ENCODE results near the gene NEAT1. TPM values are rescaled to one million over a fixed set of nuclear protein-coding genes. Genes with fewer than 3 reads are reported as not detected.
A peak's percentile ranks its signal among the peaks of the same experiment; 100 is the strongest.
"Not testable (repeated sequence)": the region's sequence is repeated elsewhere in the genome, so short reads cannot be mapped to it uniquely, and the experiment has no call there.

Gene NEAT1
- total RNA-seq, 1 experiment from 2014 or later, result 938 TPM

GRCh38 chr11:65448418-65449105, 26.0 kb downstream of the NEAT1 start:
- no TSS peak for BruUV-seq (replicated peaks)
- Histone ChIP-seq H3K27ac (no peak overlapping the region), H3F3A (ENCODE audit: insufficient read depth, low read depth) (peaks cover 65% of the 10 kb centered on the region), H3K4me3 (no peak overlapping the region), H3K9me3 (ENCODE audit: insufficient read depth, low read depth) (no peaks in the 10 kb centered on the region), H2AFZ (no peak overlapping the region), H3K4me2 (no peak overlapping the region), H3K36me3 (ENCODE audit: low read depth) (peaks cover 3% of the 10 kb centered on the region), H3K4me1 (replicated peaks; ENCODE audit: insufficient read depth) (peaks cover 11% of the 10 kb centered on the region), H4K20me1 (ENCODE audit: insufficient read depth) (peaks cover 9% of the 10 kb centered on the region), H3K9me2 (ENCODE audit: insufficient read depth) (no peaks in the 10 kb centered on the region), H3K27me3 (ENCODE audit: insufficient read depth, low read depth) (no peaks in the 10 kb centered on the region), H3K79me2 (ENCODE audit: low read depth) (no peaks in the 10 kb centered on the region; the same call in 1 of the 2 replicates)
- ChIA-PET POLR2A (ENCODE audit: unreplicated experiment) (interaction anchor here (0.6 kb wide), 1 partner anchor 26 kb away, joined by 13 read pairs; the partner anchor contains the start of gene NEAT1), CTCF (interaction anchor here (0.6 to 2.4 kb wide), 2 partner anchors 18 to 20 kb away, joined by 6 read pairs; no protein-coding TSS in a partner anchor)
- intact Hi-C loops (cut with micrococcal nuclease; ENCODE audit: unreplicated experiment), result no loop called here
- DNase-seq, result peak in 1 of 2 experiments; percentile 34
- TF ChIP-seq, protein P1, sequence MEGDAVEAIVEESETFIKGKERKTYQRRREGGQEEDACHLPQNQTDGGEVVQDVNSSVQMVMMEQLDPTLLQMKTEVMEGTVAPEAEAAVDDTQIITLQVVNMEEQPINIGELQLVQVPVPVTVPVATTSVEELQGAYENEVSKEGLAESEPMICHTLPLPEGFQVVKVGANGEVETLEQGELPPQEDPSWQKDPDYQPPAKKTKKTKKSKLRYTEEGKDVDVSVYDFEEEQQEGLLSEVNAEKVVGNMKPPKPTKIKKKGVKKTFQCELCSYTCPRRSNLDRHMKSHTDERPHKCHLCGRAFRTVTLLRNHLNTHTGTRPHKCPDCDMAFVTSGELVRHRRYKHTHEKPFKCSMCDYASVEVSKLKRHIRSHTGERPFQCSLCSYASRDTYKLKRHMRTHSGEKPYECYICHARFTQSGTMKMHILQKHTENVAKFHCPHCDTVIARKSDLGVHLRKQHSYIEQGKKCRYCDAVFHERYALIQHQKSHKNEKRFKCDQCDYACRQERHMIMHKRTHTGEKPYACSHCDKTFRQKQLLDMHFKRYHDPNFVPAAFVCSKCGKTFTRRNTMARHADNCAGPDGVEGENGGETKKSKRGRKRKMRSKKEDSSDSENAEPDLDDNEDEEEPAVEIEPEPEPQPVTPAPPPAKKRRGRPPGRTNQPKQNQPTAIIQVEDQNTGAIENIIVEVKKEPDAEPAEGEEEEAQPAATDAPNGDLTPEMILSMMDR (conservative IDR thresholded peaks at IDR 0.05), result no peak
- TF ChIP-seq EZH2 (IDR thresholded peaks at IDR 0.05; ENCODE audit: low read depth), result no peak

DNA sequence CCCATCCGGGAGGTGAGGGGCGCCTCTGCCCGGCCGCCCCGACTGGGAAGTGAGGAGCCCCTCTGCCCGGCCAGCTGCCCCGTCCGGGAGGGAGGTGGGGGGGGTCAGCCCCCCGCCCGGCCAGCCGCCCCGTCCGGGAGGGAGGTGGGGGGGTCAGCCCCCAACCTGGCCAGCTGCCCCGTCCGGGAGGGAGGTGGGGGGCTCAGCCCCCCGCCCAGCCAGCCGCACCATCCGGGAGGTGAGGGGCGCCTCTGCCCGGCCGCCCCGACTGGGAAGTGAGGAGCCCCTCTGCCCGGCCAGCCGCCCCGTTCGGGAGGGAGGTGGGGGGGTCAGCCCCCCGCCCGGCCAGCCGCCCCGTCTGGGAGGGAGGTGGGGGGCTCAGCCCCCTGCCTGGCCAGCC, 28.7 kb downstream of the NEAT1 start:
- intact Hi-C loops (cut with micrococcal nuclease; ENCODE audit: unreplicated experiment); H3K4me3 ChIP-seq; H3K79me2 ChIP-seq (ENCODE audit: low read depth); H3K4me2 ChIP-seq; POLR2A ChIA-PET (ENCODE audit: unreplicated experiment); H3K36me3 ChIP-seq (ENCODE audit: low read depth); H3K27me3 ChIP-seq (ENCODE audit: insufficient read depth, low read depth); CTCF ChIA-PET; H3K27ac ChIP-seq; H3K9me2 ChIP-seq (ENCODE audit: insufficient read depth); H2AFZ ChIP-seq; H3K9me3 ChIP-seq (ENCODE audit: insufficient read depth, low read depth); H4K20me1 ChIP-seq (ENCODE audit: insufficient read depth); DNase-seq; BruUV-seq (replicated peaks): not testable (repeated sequence)
- peaks cover 54% of the 10 kb centered on the region for H3F3A ChIP-seq (ENCODE audit: insufficient read depth, low read depth)
- H3K4me1 ChIP-seq (replicated peaks; ENCODE audit: insufficient read depth), result peaks cover 25% of the 10 kb centered on the region

DNA sequence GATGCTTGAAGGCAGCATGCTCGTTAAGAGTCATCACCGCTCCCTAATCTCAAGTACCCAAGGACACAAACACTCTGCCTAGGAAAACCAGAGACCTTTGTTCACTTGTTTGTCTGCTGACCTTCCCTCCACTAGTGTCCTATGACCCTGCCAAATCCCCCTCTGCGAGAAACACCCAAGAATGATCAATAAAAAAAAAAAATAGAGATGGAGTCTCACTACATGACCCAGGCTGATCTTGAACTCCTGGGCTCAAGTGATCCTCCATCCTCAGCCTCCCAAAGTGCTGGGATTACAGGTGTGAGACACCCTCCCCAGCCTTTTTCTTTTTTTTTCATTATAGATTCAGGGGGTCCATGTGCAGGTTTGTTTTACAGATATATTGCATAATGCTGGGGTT, 29.7 kb downstream of the NEAT1 start:
- CTCF ChIA-PET; intact Hi-C loops (cut with micrococcal nuclease; ENCODE audit: unreplicated experiment); POLR2A ChIA-PET (ENCODE audit: unreplicated experiment); H3K4me2 ChIP-seq; H2AFZ ChIP-seq; DNase-seq; H4K20me1 ChIP-seq (ENCODE audit: insufficient read depth); H3K9me3 ChIP-seq (ENCODE audit: insufficient read depth, low read depth); BruUV-seq (replicated peaks); H3K36me3 ChIP-seq (ENCODE audit: low read depth); H3K9me2 ChIP-seq (ENCODE audit: insufficient read depth); H3K4me3 ChIP-seq; H3K27me3 ChIP-seq (ENCODE audit: insufficient read depth, low read depth): not testable (repeated sequence)
- peaks cover 25% of the 10 kb centered on the region for H3K4me1 ChIP-seq (replicated peaks; ENCODE audit: insufficient read depth)
- peak overlapping the region; percentile 64 for H3K27ac ChIP-seq
- peaks cover 49% of the 10 kb centered on the region for H3F3A ChIP-seq (ENCODE audit: insufficient read depth, low read depth)
- H3K79me2 ChIP-seq (ENCODE audit: low read depth), result peaks cover 12% of the 10 kb centered on the region

DNA sequence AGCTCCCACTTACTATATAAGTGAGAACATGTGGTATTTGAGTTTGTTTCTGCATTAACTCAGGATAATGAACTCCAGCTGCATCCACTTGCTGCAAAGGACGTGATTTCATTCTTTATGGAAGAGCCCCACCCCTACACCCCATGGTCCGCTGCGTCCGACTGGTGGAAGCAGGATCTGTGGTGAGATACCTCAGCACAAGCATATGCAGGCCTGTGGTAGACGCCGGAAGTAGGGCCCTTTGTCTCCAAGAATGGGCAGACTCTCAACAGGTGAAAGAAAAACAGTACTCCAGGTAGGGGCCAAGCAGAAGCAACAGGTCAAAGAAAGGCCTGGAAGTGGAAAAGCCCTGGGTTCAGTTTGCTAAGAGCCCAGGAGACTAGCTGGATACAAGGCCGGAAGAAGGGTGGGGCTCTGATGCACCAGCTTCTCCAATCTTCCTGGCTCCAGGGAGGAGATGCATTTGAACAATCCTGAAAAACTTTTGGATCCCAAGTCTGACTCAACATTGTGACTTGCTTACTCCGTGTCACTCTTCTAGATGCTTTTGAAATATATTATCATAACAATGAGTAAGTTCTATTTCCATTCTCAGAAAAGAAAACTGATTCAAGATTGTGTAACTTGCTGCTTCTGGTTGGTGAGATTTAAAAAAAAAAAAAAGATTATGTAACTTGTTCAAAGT, 30.4 kb downstream of the NEAT1 start:
- Histone ChIP-seq H2AFZ (no peak overlapping the region), H3K4me1 (replicated peaks; ENCODE audit: insufficient read depth) (peaks cover 25% of the 10 kb centered on the region), H4K20me1 (ENCODE audit: insufficient read depth) (no peaks in the 10 kb centered on the region), H3K9me2 (ENCODE audit: insufficient read depth) (no peaks in the 10 kb centered on the region), H3K9me3 (ENCODE audit: insufficient read depth, low read depth) (no peaks in the 10 kb centered on the region), H3F3A (ENCODE audit: insufficient read depth, low read depth) (peaks cover 42% of the 10 kb centered on the region), H3K4me3 (no peak overlapping the region), H3K27ac (peak overlapping the region; percentile 64), H3K79me2 (ENCODE audit: low read depth) (peaks cover 12% of the 10 kb centered on the region), H3K27me3 (ENCODE audit: insufficient read depth, low read depth) (no peaks in the 10 kb centered on the region), H3K36me3 (ENCODE audit: low read depth) (no peaks in the 10 kb centered on the region), H3K4me2 (peak overlapping the region; percentile 20)
- DNase-seq, result peak; percentile 65 to 86
- ChIA-PET POLR2A (ENCODE audit: unreplicated experiment) (interaction anchor here (0.6 to 1.0 kb wide), 4 partner anchors 9 to 71 kb away, joined by 3 to 11 read pairs (median 4); no protein-coding TSS in a partner anchor), CTCF (no interaction called here)
- TF ChIP-seq, protein P1 (conservative IDR thresholded peaks at IDR 0.05), result no peak
- TF ChIP-seq EZH2 (IDR thresholded peaks at IDR 0.05; ENCODE audit: low read depth), result no peak
- intact Hi-C loops (cut with micrococcal nuclease; ENCODE audit: unreplicated experiment), result loop anchor here (1.0 kb wide), 1 partner anchor 35 kb away; no protein-coding TSS in a partner anchor
- no TSS peak for BruUV-seq (replicated peaks)
